IMR-90 (cell line): ENCODE measurements around the gene C3. TPM values are rescaled to one million over a fixed set of nuclear protein-coding genes. Genes with fewer than 3 reads are reported as not detected.

Source experiments
- BHLHE40 ChIP-seq: fragments of 150-350 bp; IDR thresholded peaks from 2 replicates; pipeline ENCODE4 v1.6.1; 2016; ENCODE audit warnings: mild to moderate bottlenecking, low read depth, low read length
- USF2 ChIP-seq: fragments of 150-350 bp; IDR thresholded peaks from 2 replicates; pipeline ENCODE4 v1.6.1; 2017; ENCODE audit warnings: mild to moderate bottlenecking, antibody characterized with exemption, low read length, low read depth
- polyA plus RNA-seq, 3 experiments: library from polyadenylated mRNA; depleted of rRNA; stranded (reverse); fragments of >200 nt; gene quantifications; 2 replicates each; pipeline ENCODE4 v1.2.3, GENCODE V29; 2012; ENCODE audit warnings: low replicate concordance in 1 of 3
- total RNA-seq: library from RNA; depleted of rRNA; stranded (reverse); fragments of >200 nt; gene quantifications from 2 replicates; pipeline ENCODE4 v1.2.3, GENCODE V29; 2012

C3 gene
- total and polyA plus RNA-seq, 2 of the 4 experiments (the other 2 are of a cell fraction), result 0.36 TPM; not detected in 1

DNA sequence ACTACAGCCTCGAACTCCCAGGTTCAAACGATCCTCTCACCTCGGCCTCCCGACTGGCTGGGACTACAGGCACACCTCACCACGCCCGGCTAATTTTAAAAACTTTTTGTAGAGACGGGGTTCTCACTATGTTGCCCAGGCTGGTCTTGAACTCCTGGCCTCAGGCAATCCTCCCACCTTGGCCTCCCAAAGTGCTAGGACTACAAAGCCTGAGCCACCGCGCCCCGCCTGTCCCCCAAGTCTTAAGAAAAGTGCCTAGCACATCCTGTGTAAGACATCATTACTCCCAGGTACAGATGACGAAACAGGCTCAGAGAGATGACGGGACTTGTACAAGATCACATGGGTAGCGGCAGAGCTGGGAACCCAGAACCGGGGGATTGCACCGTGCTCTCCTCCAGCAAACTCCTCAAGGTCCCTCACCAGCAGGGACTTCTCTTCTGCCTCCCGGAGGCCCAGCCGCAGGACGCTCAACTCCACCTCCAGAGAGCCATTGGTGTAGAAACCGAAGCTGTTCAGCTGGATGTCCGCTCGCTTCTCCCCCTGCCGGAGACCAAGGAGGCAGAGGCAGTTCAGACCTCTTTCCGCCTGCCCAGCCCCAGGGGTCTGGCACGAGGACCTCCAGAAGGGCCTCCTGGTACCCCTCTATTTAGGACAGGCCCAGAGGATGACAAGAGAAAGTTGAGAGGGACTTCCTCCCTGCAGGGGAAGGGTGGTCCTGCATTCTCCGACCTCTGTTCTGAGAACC, 15.9 kb upstream of the C3 start (continued):
- 0 out of 2 replicates have a peak, but pooled peaks have one; percentile 3 for TF ChIP-seq USF2
- no peak for TF ChIP-seq BHLHE40
